ENCODE data around the gene ADD3. TPM values are rescaled to one million over a fixed set of nuclear protein-coding genes. Genes with fewer than 3 reads are reported as not detected.

The ADD3 gene
- polyA plus RNA-seq, 1 donor (not counting 4 experiments of a cell fraction or from before 2014, with no cell fraction given): 61.7 TPM

DNA sequence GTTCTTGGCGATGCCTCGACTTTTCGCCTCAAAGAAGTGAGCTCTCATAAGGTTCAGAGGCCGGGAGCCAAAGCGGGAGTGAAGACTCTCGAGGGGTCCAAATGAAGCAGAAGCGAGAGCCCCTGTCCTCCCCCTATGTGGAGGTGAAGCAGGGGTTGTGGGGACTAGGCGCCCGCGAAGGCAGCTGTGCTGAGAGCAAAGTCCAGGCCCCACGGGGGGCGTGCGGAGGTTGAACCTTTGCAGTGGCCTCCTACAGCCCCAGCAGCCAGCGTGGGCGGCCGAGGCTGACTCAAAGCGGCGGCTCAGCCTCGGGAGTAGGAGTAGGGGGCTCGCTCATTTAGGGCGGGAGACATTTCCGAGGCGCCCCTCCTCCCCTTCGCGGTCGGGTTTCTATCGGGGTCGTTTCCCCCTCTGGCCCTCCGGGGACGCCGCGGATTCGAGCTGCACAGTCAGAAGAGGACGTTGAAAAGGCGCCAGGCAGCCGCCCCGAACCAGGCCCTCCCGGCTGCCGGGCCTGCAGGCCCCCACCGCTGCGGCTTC lies 553 bp upstream of the ADD3 start:
- Histone ChIP-seq H3K36me3 (ENCODE audit: control insufficient read depth in 2 of 2, extremely low read depth in 1 of 2, insufficient read depth in 2 of 2, low read length in 2 of 2) (no peaks in the 10 kb centered on the region), H3K9me1 (ENCODE audit: control insufficient read depth, extremely low read depth, insufficient read depth, low read length) (no peaks in the 10 kb centered on the region), H3K9me3 (ENCODE audit: control insufficient read depth, low read depth, low read length) (no peaks in the 10 kb centered on the region), H2AFZ (ENCODE audit: control insufficient read depth, low read length) (peak overlapping the region; percentile 92), H3K4me3 (ENCODE audit: control insufficient read depth in 2 of 3, extremely low read depth in 1 of 3, insufficient read depth in 2 of 3, low read depth in 1 of 3, low read length in 3 of 3) (peak overlapping the region; percentile 57 to 91 (median 78)), H3K27ac (ENCODE audit: control insufficient read depth, insufficient read depth, low read length) (peak overlapping the region; percentile 40), H3K27me3 (ENCODE audit: control insufficient read depth, extremely low read depth, insufficient read depth, low read length) (no peaks in the 10 kb centered on the region), H3K79me2 (ENCODE audit: control insufficient read depth, insufficient read depth, low read length) (peaks cover 16% of the 10 kb centered on the region), H3K9ac (ENCODE audit: control insufficient read depth, extremely low read depth, insufficient read depth, low read length) (peak overlapping the region; percentile 67), H4K20me1 (ENCODE audit: control insufficient read depth, extremely low read depth, insufficient read depth, low read length) (no peaks in the 10 kb centered on the region), H3K4me1 (ENCODE audit: control insufficient read depth, extremely low read depth, insufficient read depth, low read length) (peaks cover 38% of the 10 kb centered on the region), H3K4me2 (ENCODE audit: control insufficient read depth, extremely low read depth, insufficient read depth, low read depth, low read length) (peak overlapping the region; percentile 81)
- dilution Hi-C loops (cut with MboI; ENCODE audit: extremely low pct_ligation_motif_present, low sequenced_read_pairs): no loop called here
- no peak for TF ChIP-seq EZH2 (IDR thresholded peaks at IDR 0.05; ENCODE audit: low read length)
- TF ChIP-seq, protein P1, sequence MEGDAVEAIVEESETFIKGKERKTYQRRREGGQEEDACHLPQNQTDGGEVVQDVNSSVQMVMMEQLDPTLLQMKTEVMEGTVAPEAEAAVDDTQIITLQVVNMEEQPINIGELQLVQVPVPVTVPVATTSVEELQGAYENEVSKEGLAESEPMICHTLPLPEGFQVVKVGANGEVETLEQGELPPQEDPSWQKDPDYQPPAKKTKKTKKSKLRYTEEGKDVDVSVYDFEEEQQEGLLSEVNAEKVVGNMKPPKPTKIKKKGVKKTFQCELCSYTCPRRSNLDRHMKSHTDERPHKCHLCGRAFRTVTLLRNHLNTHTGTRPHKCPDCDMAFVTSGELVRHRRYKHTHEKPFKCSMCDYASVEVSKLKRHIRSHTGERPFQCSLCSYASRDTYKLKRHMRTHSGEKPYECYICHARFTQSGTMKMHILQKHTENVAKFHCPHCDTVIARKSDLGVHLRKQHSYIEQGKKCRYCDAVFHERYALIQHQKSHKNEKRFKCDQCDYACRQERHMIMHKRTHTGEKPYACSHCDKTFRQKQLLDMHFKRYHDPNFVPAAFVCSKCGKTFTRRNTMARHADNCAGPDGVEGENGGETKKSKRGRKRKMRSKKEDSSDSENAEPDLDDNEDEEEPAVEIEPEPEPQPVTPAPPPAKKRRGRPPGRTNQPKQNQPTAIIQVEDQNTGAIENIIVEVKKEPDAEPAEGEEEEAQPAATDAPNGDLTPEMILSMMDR (optimal IDR thresholded peaks at IDR 0.05 in 1 of 3, IDR thresholded peaks at IDR 0.05 in 1 of 3, conservative IDR thresholded peaks at IDR 0.05 in 1 of 3; ENCODE audit: extremely low read depth in 1 of 3, insufficient read depth in 2 of 3, low read length in 3 of 3): no peak
- FAIRE-seq (no peak), DNase-seq (ENCODE audit: low read depth, low spot score) (no peak)

DNA sequence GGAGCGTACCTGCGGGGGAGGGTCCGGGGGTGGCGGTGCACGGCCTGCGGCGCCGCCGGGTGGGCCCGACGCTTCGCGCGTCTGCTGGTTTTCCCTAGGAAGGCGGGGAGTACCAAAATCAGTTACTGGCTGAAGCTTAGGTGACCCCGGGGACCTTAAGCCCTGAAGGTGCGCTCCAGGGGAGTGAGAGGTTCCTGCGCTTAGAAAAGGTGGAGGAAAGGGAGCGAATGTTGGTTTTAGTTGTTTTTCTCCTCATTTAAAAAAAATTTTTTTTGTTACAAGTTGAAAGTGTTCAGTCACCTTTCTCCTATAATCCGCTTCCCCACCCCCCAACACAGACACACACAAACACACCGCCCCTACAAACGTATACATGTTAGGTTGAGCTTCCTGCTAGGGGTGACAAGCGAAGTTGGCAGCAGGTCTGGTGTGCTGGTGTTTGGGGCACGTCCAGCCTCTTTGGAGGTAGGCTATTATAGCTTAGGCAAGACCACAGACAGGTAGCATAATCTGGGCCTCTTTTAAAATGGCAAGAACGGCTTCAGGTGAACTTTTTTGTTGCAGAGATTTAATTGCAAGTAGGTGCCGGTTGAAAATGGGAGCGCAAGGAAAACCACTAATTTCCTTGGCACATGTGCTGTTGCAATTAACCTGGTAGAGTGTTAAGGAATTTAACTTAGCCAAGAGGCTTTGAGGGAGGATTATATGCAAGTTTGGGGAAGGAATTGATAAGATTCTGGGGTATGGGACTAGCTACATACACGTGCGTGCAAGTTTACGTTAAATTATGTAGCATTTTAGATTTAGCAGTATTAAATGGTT lies 945 bp downstream of the ADD3 start:
- Histone ChIP-seq H3K36me3 (ENCODE audit: control insufficient read depth in 2 of 2, extremely low read depth in 1 of 2, insufficient read depth in 2 of 2, low read length in 2 of 2) (no peaks in the 10 kb centered on the region), H3K79me2 (ENCODE audit: control insufficient read depth, insufficient read depth, low read length) (peaks cover 16% of the 10 kb centered on the region), H3K9me1 (ENCODE audit: control insufficient read depth, extremely low read depth, insufficient read depth, low read length) (no peaks in the 10 kb centered on the region), H3K4me2 (ENCODE audit: control insufficient read depth, extremely low read depth, insufficient read depth, low read depth, low read length) (peak overlapping the region; percentile 94), H3K4me1 (ENCODE audit: control insufficient read depth, extremely low read depth, insufficient read depth, low read length) (peaks cover 43% of the 10 kb centered on the region), H3K27me3 (ENCODE audit: control insufficient read depth, extremely low read depth, insufficient read depth, low read length) (no peaks in the 10 kb centered on the region), H4K20me1 (ENCODE audit: control insufficient read depth, extremely low read depth, insufficient read depth, low read length) (no peaks in the 10 kb centered on the region), H2AFZ (ENCODE audit: control insufficient read depth, low read length) (peak overlapping the region; percentile 88), H3K4me3 (ENCODE audit: control insufficient read depth in 2 of 3, extremely low read depth in 1 of 3, insufficient read depth in 2 of 3, low read depth in 1 of 3, low read length in 3 of 3) (peak overlapping the region; percentile 78 to 91 (median 88)), H3K9ac (ENCODE audit: control insufficient read depth, extremely low read depth, insufficient read depth, low read length) (peak overlapping the region; percentile 78), H3K9me3 (ENCODE audit: control insufficient read depth, low read depth, low read length) (no peaks in the 10 kb centered on the region), H3K27ac (ENCODE audit: control insufficient read depth, insufficient read depth, low read length) (peak overlapping the region; percentile 67)
- peak; percentile 83 for FAIRE-seq
- TF ChIP-seq EZH2 (IDR thresholded peaks at IDR 0.05; ENCODE audit: low read length): no peak
- TF ChIP-seq, protein P1 (optimal IDR thresholded peaks at IDR 0.05 in 1 of 3, IDR thresholded peaks at IDR 0.05 in 1 of 3, conservative IDR thresholded peaks at IDR 0.05 in 1 of 3; ENCODE audit: extremely low read depth in 1 of 3, insufficient read depth in 2 of 3, low read length in 3 of 3): no peak
- dilution Hi-C loops (cut with MboI; ENCODE audit: extremely low pct_ligation_motif_present, low sequenced_read_pairs): no loop called here
- no peak for DNase-seq (ENCODE audit: low read depth, low spot score)

Measured in keratinocyte (primary cell).